ENCODE measurements around the gene TPTE2. TPM values are rescaled to one million over a fixed set of nuclear protein-coding genes. Genes with fewer than 3 reads are reported as not detected.

TPTE2 gene
- polyA plus RNA-seq, 2 of the 4 experiments (the other 2 are of a cell fraction) = not detected

- TF ChIP-seq PHF8 (IDR thresholded peaks at IDR 0.05; ENCODE audit: borderline replicate concordance, low read depth) = no peak; the same call in 1 of the 2 replicates
- TF ChIP-seq NPAS2 (CRISPR knock-in tag; IDR thresholded peaks at IDR 0.05; ENCODE audit: borderline replicate concordance) = no peak
- no peak for TF ChIP-seq FOSB (CRISPR knock-in tag; IDR thresholded peaks at IDR 0.05)
- no peak for TF ChIP-seq USF2 (IDR thresholded peaks at IDR 0.05)
These were observed 40.7 kb upstream of the TPTE2 start (continued) for GRCh38 chr13:19601749-19602725.

- 0 out of 2 replicates have a peak, but pooled peaks have one; percentile 13 for TF ChIP-seq GATA3 (IDR thresholded peaks at IDR 0.05; ENCODE audit: borderline replicate concordance)
- TF ChIP-seq HOXB13 (CRISPR knock-in tag; IDR thresholded peaks at IDR 0.05; ENCODE audit: low read depth) = no peak
- ATAC-seq (peak in 1 of 2 experiments; percentile 6; a peak in 2 of 6 replicates), FAIRE-seq (no peak), DNase-seq (ENCODE audit: low read depth in 1 of 2, low spot score in 1 of 2) (peak in 1 of 2 experiments; percentile 25)
- CTCF ChIA-PET = interaction anchor here (4.7 kb wide), 1 partner anchor 9 kb away, joined by 22 read pairs; no protein-coding TSS in a partner anchor
- Histone ChIP-seq H3K4me3 (no peak overlapping the region; the same call in 2 of the 3 replicates), H3K27ac (peak overlapping the region; percentile 75 to 88), H3K9me3 (no peaks in the 10 kb centered on the region), H3K4me1 (peaks cover 40% of the 10 kb centered on the region), H3K4me2 (peak overlapping the region; percentile 72)
- POLR2A ChIA-PET = no interaction called here
- WGBS (ENCODE audit: missing lambda C conversion rate) = 50% methylated on average over 5 of the region's 5 CpGs
These were observed 36.2 kb upstream of the TPTE2 start for GRCh38 chr13:19597523-19597922.

- FAIRE-seq (no peak), ATAC-seq (peak; percentile 77 to 89), DNase-seq (ENCODE audit: low read depth in 1 of 2, low spot score in 1 of 2) (peak; percentile 68 to 77)
- 17% methylated on average over 6 of the region's 6 CpGs for WGBS (ENCODE audit: missing lambda C conversion rate)
- Histone ChIP-seq H3K9me3 (no peaks in the 10 kb centered on the region), H3K4me1 (peaks cover 40% of the 10 kb centered on the region), H3K4me3 (no peak overlapping the region), H3K4me2 (peak overlapping the region; percentile 72), H3K27ac (peak overlapping the region; percentile 75 to 88)
- CTCF ChIA-PET = interaction anchor here (0.6 to 4.7 kb wide), 2 partner anchors 9 to 305 kb away, joined by 3 to 22 read pairs; no protein-coding TSS in a partner anchor
- POLR2A ChIA-PET = no interaction called here
- TF ChIP-seq ESRRA (IDR thresholded peaks at IDR 0.05; ENCODE audit: borderline replicate concordance, low read length) (no peak), FOSL2 (IDR thresholded peaks at IDR 0.05) (peak; percentile 84), FOSL2 (CRISPR knock-in tag; IDR thresholded peaks at IDR 0.05) (peak; percentile 68), ZC3H11A (IDR thresholded peaks at IDR 0.05) (no peak), JUNB (IDR thresholded peaks at IDR 0.05) (peak; percentile 73), KDM5A (IDR thresholded peaks at IDR 0.05) (no peak), GATA3 (IDR thresholded peaks at IDR 0.05; ENCODE audit: borderline replicate concordance) (peak; percentile 59; the same call in 1 of the 2 replicates), EP300 (IDR thresholded peaks at IDR 0.05) (peak in 1 of 2 experiments; percentile 31; a peak in 1 of 5 replicates), CBX2 (IDR thresholded peaks at IDR 0.05; ENCODE audit: borderline replicate concordance, low read depth) (no peak), RCOR1 (IDR thresholded peaks at IDR 0.05; ENCODE audit: low read depth, low read length) (no peak), FOSB (CRISPR knock-in tag; IDR thresholded peaks at IDR 0.05) (no peak), FOXS1 (CRISPR knock-in tag; IDR thresholded peaks at IDR 0.05) (no peak), NPAS2 (CRISPR knock-in tag; IDR thresholded peaks at IDR 0.05; ENCODE audit: borderline replicate concordance) (no peak), MAFK (IDR thresholded peaks at IDR 0.05; ENCODE audit: partially characterized antibody) (no peak), ELK1 (IDR thresholded peaks at IDR 0.05; ENCODE audit: low read depth, low read length) (no peak), MYC (IDR thresholded peaks at IDR 0.05; ENCODE audit: borderline replicate concordance, low read length) (no peak), ZFP36 (IDR thresholded peaks at IDR 0.05; ENCODE audit: borderline replicate concordance, partially characterized antibody) (no peak), SREBF2 (IDR thresholded peaks at IDR 0.05) (no peak), RARB (CRISPR knock-in tag; IDR thresholded peaks at IDR 0.05) (no peak), SMC3 (IDR thresholded peaks at IDR 0.05) (no peak), NR3C1 (IDR thresholded peaks at IDR 0.05) (no peak), RNF2 (IDR thresholded peaks at IDR 0.05; ENCODE audit: borderline replicate concordance, low read depth) (no peak), BCL3 (IDR thresholded peaks at IDR 0.05) (no peak), HOXA7 (CRISPR knock-in tag; IDR thresholded peaks at IDR 0.05) (no peak), JUN (IDR thresholded peaks at IDR 0.05) (peak; percentile 35 to 68; a peak in 4 of 5 replicates), MAZ (IDR thresholded peaks at IDR 0.05; ENCODE audit: borderline replicate concordance, low read depth, low read length) (no peak), ATOH8 (CRISPR knock-in tag; IDR thresholded peaks at IDR 0.05; ENCODE audit: low read depth) (no peak), MAX (IDR thresholded peaks at IDR 0.05) (peak; percentile 65)
These were observed 35.6 kb upstream of the TPTE2 start for GRCh38 chr13:19596960-19597361.
